HEK293T (cell line): ENCODE data around the gene TRMT2A.

ENCODE experiments used
- FOXM1 ChIP-seq: fragments of 450-650 bp; IDR thresholded peaks from 2 replicates; pipeline ENCODE4 v1.6.1; 2017; ENCODE audit warnings: mild to moderate bottlenecking, borderline replicate concordance
- PKNOX1 ChIP-seq: fragments of 450-650 bp; IDR thresholded peaks from 2 replicates; pipeline ENCODE4 v1.6.1; 2016
- SP1 ChIP-seq: fragments of 450-650 bp; IDR thresholded peaks from 2 replicates; pipeline ENCODE4 v1.6.1; 2017

- TF ChIP-seq PKNOX1, result no peak
- no peak for TF ChIP-seq FOXM1
- TF ChIP-seq SP1, result no peak
Measured at GRCh38 chr22:20138417-20138738, 21.4 kb upstream of the TRMT2A start.
